ENCODE data around the gene DOCK3. TPM values are rescaled to one million over a fixed set of nuclear protein-coding genes. Genes with fewer than 3 reads are reported as not detected.
"Not testable (repeated sequence)": the region's sequence is repeated elsewhere in the genome, so short reads cannot be mapped to it uniquely, and the experiment has no call there.

Gene DOCK3
- total RNA-seq, 2 experiments from 2014 or later, result 1.6 to 1.7 TPM

DNA sequence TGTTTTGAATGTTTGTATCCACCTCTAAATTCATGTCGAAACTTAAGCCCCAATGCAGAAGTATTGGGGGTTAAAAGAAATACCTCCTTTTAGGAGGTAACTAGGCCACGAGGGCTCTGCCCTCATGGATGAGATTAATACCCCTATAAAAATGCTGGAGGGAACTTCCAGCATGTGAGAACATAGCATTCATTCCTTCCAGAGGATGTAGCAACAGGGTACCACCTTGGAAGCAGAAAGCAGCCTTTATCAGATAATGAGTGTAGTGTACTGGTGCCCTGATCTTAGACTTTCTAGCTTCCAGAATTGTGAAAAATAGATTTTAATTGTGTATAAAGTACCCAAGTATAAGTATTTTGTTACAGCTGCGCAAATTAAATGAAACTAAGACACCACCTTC, 356.9 kb downstream of the DOCK3 start:
- H3K4me1 Mint-ChIP-seq (ENCODE audit: low read depth), result peaks cover 12% of the 10 kb centered on the region
- no peak for DNase-seq
- no peak overlapping the region for H3K4me3 Mint-ChIP-seq
- CTCF ChIA-PET, result no interaction called here
- H3K27me3 Mint-ChIP-seq (ENCODE audit: low read depth), result no peaks in the 10 kb centered on the region
- peaks cover 11% of the 10 kb centered on the region for H3K9me3 Mint-ChIP-seq
- intact Hi-C loops (cut with micrococcal nuclease), result no loop called here
- no peak overlapping the region for H3K27ac Mint-ChIP-seq
- H3K36me3 Mint-ChIP-seq (ENCODE audit: low read depth), result peaks cover 3% of the 10 kb centered on the region

- no peaks in the 10 kb centered on the region for H3K4me1 Mint-ChIP-seq (ENCODE audit: low read depth)
- no peak for DNase-seq
- H3K36me3 Mint-ChIP-seq (ENCODE audit: low read depth), result peaks cover 2% of the 10 kb centered on the region
- no peak overlapping the region for H3K27ac Mint-ChIP-seq
- H3K27me3 Mint-ChIP-seq (ENCODE audit: low read depth), result no peaks in the 10 kb centered on the region
- CTCF ChIA-PET, result no interaction called here
- H3K9me3 Mint-ChIP-seq, result peaks cover 11% of the 10 kb centered on the region
- H3K4me3 Mint-ChIP-seq, result no peak overlapping the region
- intact Hi-C loops (cut with micrococcal nuclease), result no loop called here
Observed at GRCh38 chr3:51035630-51036029, 360.9 kb downstream of the DOCK3 start.

DNA sequence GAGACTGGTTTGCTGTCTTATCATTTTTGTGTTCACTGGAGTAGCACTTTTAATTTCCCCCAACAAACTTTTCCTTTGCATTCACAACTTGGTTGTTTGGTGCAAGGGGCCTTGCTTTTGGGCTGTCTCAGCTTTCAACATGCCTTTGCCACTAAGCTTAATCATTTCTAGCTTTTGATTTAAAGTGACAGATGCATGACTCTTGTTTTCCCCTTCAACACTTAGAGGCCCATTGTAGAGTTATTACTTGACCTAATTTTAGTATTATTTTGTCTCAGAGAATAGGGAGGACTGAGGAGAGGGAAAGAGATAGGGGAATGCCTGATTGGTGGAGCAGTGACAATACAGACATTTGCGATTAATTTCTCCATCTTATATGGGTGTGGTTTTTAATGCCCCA, 370.3 kb downstream of the DOCK3 start:
- DNase-seq, result peak; percentile 11
- CTCF ChIA-PET, result interaction anchor here (0.6 to 1.3 kb wide), 2 partner anchors 11 to 16 kb away, joined by 3 to 4 read pairs; no protein-coding TSS in a partner anchor
- Mint-ChIP-seq H3K4me1 (ENCODE audit: low read depth) (peaks cover 15% of the 10 kb centered on the region), H3K9me3 (no peaks in the 10 kb centered on the region), H3K27me3 (ENCODE audit: low read depth) (no peaks in the 10 kb centered on the region), H3K4me3 (no peak overlapping the region), H3K27ac (no peak overlapping the region), H3K36me3 (ENCODE audit: low read depth) (no peaks in the 10 kb centered on the region)
- intact Hi-C loops (cut with micrococcal nuclease), result loop anchor here (1.0 kb wide), 1 partner anchor 20 kb away; no protein-coding TSS in a partner anchor

DNA sequence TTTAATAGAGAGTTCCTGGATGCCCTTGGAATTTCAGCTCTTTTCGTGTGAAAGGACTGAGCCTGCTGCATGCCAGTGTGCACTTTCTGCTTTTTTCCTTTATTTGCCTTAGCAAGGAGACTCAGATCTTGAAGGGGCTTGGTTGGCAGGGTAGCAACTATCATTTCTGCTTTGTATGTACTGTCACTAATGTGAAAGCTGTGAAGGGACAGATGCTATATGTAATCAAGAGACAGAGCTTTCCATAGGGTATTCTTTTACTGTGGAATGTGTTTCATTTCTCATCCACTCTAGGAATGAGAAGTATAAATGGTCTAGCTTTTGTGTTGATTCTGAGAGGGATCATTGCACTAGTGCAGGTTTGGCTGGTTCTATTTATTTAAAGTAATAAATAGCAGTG, 377.8 kb downstream of the DOCK3 start:
- intact Hi-C loops (cut with micrococcal nuclease), result no loop called here
- H3K4me3 Mint-ChIP-seq, result no peak overlapping the region
- H3K9me3 Mint-ChIP-seq, result no peaks in the 10 kb centered on the region
- H3K27me3 Mint-ChIP-seq (ENCODE audit: low read depth), result no peaks in the 10 kb centered on the region
- no peak overlapping the region for H3K27ac Mint-ChIP-seq
- no peak for DNase-seq
- CTCF ChIA-PET, result interaction anchor here (0.6 to 1.0 kb wide), 2 partner anchors 27 to 1058 kb away, joined by 3 to 4 read pairs; no protein-coding TSS in a partner anchor
- peaks cover 2% of the 10 kb centered on the region for H3K4me1 Mint-ChIP-seq (ENCODE audit: low read depth)
- H3K36me3 Mint-ChIP-seq (ENCODE audit: low read depth), result no peaks in the 10 kb centered on the region

GRCh38 chr3:51057121-51057520, 382.4 kb downstream of the DOCK3 start:
- DNase-seq, result no peak
- H3K4me1 Mint-ChIP-seq (ENCODE audit: low read depth), result no peaks in the 10 kb centered on the region
- CTCF ChIA-PET, result no interaction called here
- H3K27me3 Mint-ChIP-seq (ENCODE audit: low read depth), result no peaks in the 10 kb centered on the region
- no peak overlapping the region for H3K27ac Mint-ChIP-seq
- no peaks in the 10 kb centered on the region for H3K36me3 Mint-ChIP-seq (ENCODE audit: low read depth)
- H3K9me3 Mint-ChIP-seq, result no peaks in the 10 kb centered on the region
- intact Hi-C loops (cut with micrococcal nuclease), result no loop called here
- no peak overlapping the region for H3K4me3 Mint-ChIP-seq

DNA sequence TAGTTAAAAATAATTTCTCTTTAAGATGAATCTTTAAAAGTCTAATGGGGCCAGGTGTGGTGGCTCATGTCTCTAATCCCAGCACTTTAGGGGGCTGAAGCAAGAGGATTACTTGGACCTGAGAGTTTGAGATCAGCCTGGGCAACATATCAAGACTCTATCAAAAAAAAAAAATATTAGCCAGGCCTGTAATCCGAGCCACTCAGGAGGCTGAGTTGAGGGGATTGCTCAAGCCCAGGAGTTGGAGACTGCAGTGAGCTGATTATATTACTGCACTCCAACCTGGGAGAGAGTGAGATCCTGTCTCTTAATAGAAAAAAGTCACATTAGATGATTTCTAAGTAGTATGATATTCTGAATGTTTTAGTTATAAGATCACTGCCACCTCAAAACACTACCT, 388.3 kb downstream of the DOCK3 start:
- CTCF ChIA-PET, result interaction anchor here (0.7 kb wide), 1 partner anchor 92 kb away, joined by 6 read pairs; no protein-coding TSS in a partner anchor
- H3K9me3 Mint-ChIP-seq, result no peaks in the 10 kb centered on the region
- DNase-seq, result no peak
- H3K4me3 Mint-ChIP-seq, result no peak overlapping the region
- H3K4me1 Mint-ChIP-seq (ENCODE audit: low read depth), result no peaks in the 10 kb centered on the region
- intact Hi-C loops (cut with micrococcal nuclease), result no loop called here
- no peaks in the 10 kb centered on the region for H3K36me3 Mint-ChIP-seq (ENCODE audit: low read depth)
- H3K27me3 Mint-ChIP-seq (ENCODE audit: low read depth), result no peaks in the 10 kb centered on the region
- H3K27ac Mint-ChIP-seq, result no peak overlapping the region

- Mint-ChIP-seq H3K4me3 (no peak overlapping the region), H3K27ac (no peak overlapping the region), H3K36me3 (ENCODE audit: low read depth) (no peaks in the 10 kb centered on the region), H3K4me1 (ENCODE audit: low read depth) (no peaks in the 10 kb centered on the region), H3K27me3 (ENCODE audit: low read depth) (no peaks in the 10 kb centered on the region), H3K9me3 (no peaks in the 10 kb centered on the region)
- intact Hi-C loops (cut with micrococcal nuclease), result no loop called here
- DNase-seq, result no peak
- CTCF ChIA-PET, result no interaction called here
Observed at GRCh38 chr3:51075221-51075775, 400.6 kb downstream of the DOCK3 start.

DNA sequence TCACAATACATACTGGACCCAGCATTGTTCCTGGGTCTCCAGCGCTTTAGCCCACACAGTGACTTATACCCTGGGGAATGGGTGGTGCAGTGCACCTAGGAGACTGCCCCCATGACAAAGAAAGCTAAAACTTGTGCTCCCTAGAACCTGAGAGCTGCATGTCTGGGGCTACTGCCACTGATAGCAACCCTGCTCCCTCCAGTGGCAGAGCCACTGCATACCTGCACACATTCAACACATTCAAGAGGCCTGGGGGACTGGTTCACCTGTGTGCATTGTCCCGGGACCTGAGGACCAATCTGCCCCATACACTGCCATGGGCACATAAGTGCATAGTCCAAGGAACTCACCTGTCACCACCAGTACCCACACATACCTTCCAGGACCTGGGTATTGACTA, 407.6 kb downstream of the DOCK3 start:
- H3K27me3 Mint-ChIP-seq (ENCODE audit: low read depth), result no peaks in the 10 kb centered on the region
- intact Hi-C loops (cut with micrococcal nuclease), result no loop called here
- H3K4me1 Mint-ChIP-seq (ENCODE audit: low read depth), result no peaks in the 10 kb centered on the region
- no peak overlapping the region for H3K27ac Mint-ChIP-seq
- H3K36me3 Mint-ChIP-seq (ENCODE audit: low read depth), result peaks cover 9% of the 10 kb centered on the region
- no peak for DNase-seq
- CTCF ChIA-PET, result interaction anchor here (0.6 to 0.7 kb wide), 2 partner anchors 33 to 110 kb away, joined by 3 read pairs; no protein-coding TSS in a partner anchor
- H3K4me3 Mint-ChIP-seq, result no peak overlapping the region
- H3K9me3 Mint-ChIP-seq, result peaks cover 34% of the 10 kb centered on the region

- Mint-ChIP-seq H3K4me3 (no peak overlapping the region), H3K4me1 (ENCODE audit: low read depth) (no peaks in the 10 kb centered on the region), H3K9me3 (peaks cover 34% of the 10 kb centered on the region), H3K36me3 (ENCODE audit: low read depth) (peaks cover 9% of the 10 kb centered on the region), H3K27me3 (ENCODE audit: low read depth) (no peaks in the 10 kb centered on the region), H3K27ac (no peak overlapping the region)
- CTCF ChIA-PET, result interaction anchor here (0.8 kb wide), 1 partner anchor 559 kb away, joined by 3 read pairs; no protein-coding TSS in a partner anchor
- DNase-seq, result no peak
- intact Hi-C loops (cut with micrococcal nuclease), result no loop called here
Observed at GRCh38 chr3:51083490-51083889, 408.8 kb downstream of the DOCK3 start.

- DNase-seq; H3K4me1 Mint-ChIP-seq (ENCODE audit: low read depth); H3K36me3 Mint-ChIP-seq (ENCODE audit: low read depth); H3K27me3 Mint-ChIP-seq (ENCODE audit: low read depth); H3K27ac Mint-ChIP-seq; H3K4me3 Mint-ChIP-seq; CTCF ChIA-PET: not testable (repeated sequence)
- peaks cover 12% of the 10 kb centered on the region for H3K9me3 Mint-ChIP-seq
- intact Hi-C loops (cut with micrococcal nuclease), result loop anchor here (10.0 kb wide), 1 partner anchor 117 kb away; no protein-coding TSS in a partner anchor
Observed at GRCh38 chr3:51092141-51092540, 417.4 kb downstream of the DOCK3 start.

DNA sequence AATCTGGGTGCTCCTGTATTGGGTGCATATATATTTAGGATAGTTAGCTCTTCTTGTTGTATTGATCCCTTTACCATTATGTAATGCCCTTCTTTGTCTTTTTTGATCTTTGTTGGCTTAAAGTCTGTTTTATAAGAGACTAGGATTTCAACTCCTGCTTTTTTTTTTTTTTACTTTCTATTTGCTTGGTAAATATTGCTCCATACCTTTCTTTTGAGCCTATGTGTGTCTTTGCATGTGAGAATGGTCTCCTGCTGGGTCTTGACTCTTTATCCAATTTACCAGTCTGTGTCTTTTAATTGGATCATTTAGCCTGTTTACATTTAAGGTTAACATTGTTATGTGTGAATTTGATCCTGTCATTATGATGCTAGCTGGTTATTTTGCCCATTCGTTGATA, 420.1 kb downstream of the DOCK3 start:
- H3K9me3 Mint-ChIP-seq, result peaks cover 11% of the 10 kb centered on the region
- H3K27me3 Mint-ChIP-seq (ENCODE audit: low read depth); H3K4me3 Mint-ChIP-seq; H3K4me1 Mint-ChIP-seq (ENCODE audit: low read depth); H3K27ac Mint-ChIP-seq; CTCF ChIA-PET; DNase-seq; H3K36me3 Mint-ChIP-seq (ENCODE audit: low read depth): not testable (repeated sequence)
- intact Hi-C loops (cut with micrococcal nuclease), result loop anchor here (10.0 kb wide), 1 partner anchor 120 kb away; no protein-coding TSS in a partner anchor

- Mint-ChIP-seq H3K9me3 (peaks cover 10% of the 10 kb centered on the region), H3K4me1 (ENCODE audit: low read depth) (peaks cover 9% of the 10 kb centered on the region), H3K4me3 (no peak overlapping the region), H3K27ac (no peak overlapping the region), H3K36me3 (ENCODE audit: low read depth) (peaks cover 4% of the 10 kb centered on the region), H3K27me3 (ENCODE audit: low read depth) (no peaks in the 10 kb centered on the region)
- intact Hi-C loops (cut with micrococcal nuclease), result loop anchor here (1.0 to 10.0 kb wide), 2 partner anchors 125 to 272 kb away; no protein-coding TSS in a partner anchor
- DNase-seq, result peak; percentile 49
- CTCF ChIA-PET, result interaction anchor here (0.6 to 1.6 kb wide), 6 partner anchors 57 to 271 kb away, joined by 3 to 7 read pairs (median 3); no protein-coding TSS in a partner anchor
Observed at GRCh38 chr3:51099794-51100535, 425.2 kb downstream of the DOCK3 start.

- Mint-ChIP-seq H3K4me3 (no peak overlapping the region), H3K27ac (no peak overlapping the region), H3K27me3 (ENCODE audit: low read depth) (no peaks in the 10 kb centered on the region), H3K4me1 (ENCODE audit: low read depth) (peaks cover 9% of the 10 kb centered on the region), H3K9me3 (peaks cover 10% of the 10 kb centered on the region), H3K36me3 (ENCODE audit: low read depth) (peaks cover 4% of the 10 kb centered on the region)
- CTCF ChIA-PET, result interaction anchor here (0.6 to 1.6 kb wide), 5 partner anchors 56 to 271 kb away, joined by 3 to 7 read pairs (median 3); no protein-coding TSS in a partner anchor
- intact Hi-C loops (cut with micrococcal nuclease), result loop anchor here (1.0 kb wide), 1 partner anchor 272 kb away; no protein-coding TSS in a partner anchor
- DNase-seq, result no peak
Observed at GRCh38 chr3:51100536-51100851, 425.8 kb downstream of the DOCK3 start.

Data from activated naive CD4-positive, alpha-beta T cell treated with anti-CD3 and anti-CD28 coated beads for 36 hours (primary cell).